A549 (cell line): ENCODE measurements around the gene USO1.

Experiments
- CTCF ChIP-seq: fragments of >200 bp; sonication (Bioruptor Twin); formaldehyde crosslinking; IDR thresholded peaks from 3 replicates; pipeline ENCODE4 v1.5.1; 2016
- EP300 ChIP-seq, 2 experiments: fragments of >200 bp; sonication (Bioruptor Twin); formaldehyde crosslinking; IDR thresholded peaks; 2 replicates in 1 of 2; 3 replicates in 1 of 2; pipeline ENCODE4 v1.6.1; 2016 to 2017
- HDAC2 ChIP-seq: fragments of 200-600 bp; sonication (generic); IDR thresholded peaks from 2 replicates; pipeline ENCODE4 v1.6.1; 2016
- JUN ChIP-seq, 2 experiments: fragments of >200 bp; sonication (Bioruptor Twin); formaldehyde crosslinking; IDR thresholded peaks; 2 replicates in 1 of 2; 3 replicates in 1 of 2; pipeline ENCODE4 v1.6.1; 2016 to 2017
- PHF8 ChIP-seq: fragments of 200-600 bp; sonication (generic); IDR thresholded peaks from 2 replicates; pipeline ENCODE4 v1.6.1; 2016; ENCODE audit warnings: low read depth, mild to moderate bottlenecking, antibody characterized with exemption, moderate library complexity, borderline replicate concordance

GRCh38 chr4:75729836-75730235 lies 5.5 kb downstream of the USO1 start:
- TF ChIP-seq EP300 (IDR thresholded peaks at IDR 0.05): no peak
- no peak for TF ChIP-seq CTCF
- TF ChIP-seq PHF8: no peak
- TF ChIP-seq HDAC2: no peak
- TF ChIP-seq JUN (IDR thresholded peaks at IDR 0.05): no peak
